SH-SY5Y (cell line): Measurements from ENCODE around the gene MXRA7.

Experiments used
- GATA2 ChIP-seq: IDR thresholded peaks from 2 replicates; pipeline ENCODE4 v1.6.1; 2011; ENCODE audit warnings: mild to moderate bottlenecking, low read depth, low read length
- GATA3 ChIP-seq: IDR thresholded peaks from 2 replicates; pipeline ENCODE4 v1.6.1; 2011; ENCODE audit warnings: low read depth, mild to moderate bottlenecking, low read length, moderate library complexity

DNA sequence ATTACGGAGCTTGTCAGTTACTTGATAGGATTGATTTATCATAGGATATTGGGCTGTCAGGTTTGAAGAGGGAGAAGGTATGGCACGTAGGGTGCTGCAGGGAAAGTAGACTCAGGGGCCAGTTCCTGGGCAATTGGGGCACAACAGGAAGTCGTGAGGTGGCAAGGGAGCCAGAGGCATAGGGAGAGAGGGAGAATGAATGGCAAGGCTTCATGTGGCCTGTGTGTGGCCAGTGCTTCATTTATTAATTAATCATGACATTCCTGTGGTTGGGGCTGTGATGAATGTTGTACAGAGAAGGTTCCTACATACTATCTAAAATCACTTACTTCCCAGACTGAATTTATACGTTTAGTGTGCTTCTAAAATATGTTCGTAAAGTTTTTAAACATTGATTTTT lies 46.5 kb upstream of the MXRA7 start:
- TF ChIP-seq GATA2 (no peak), GATA3 (no peak)
